H9 (cell line): ENCODE data around the gene OTOGL. TPM values are rescaled to one million over a fixed set of nuclear protein-coding genes. Genes with fewer than 3 reads are reported as not detected.

ENCODE experiments used
- DNase-seq: peaks from one replicate; pipeline ENCODE4 v3.0.0-alpha.2; 2017
- H2AFZ ChIP-seq: one replicate; pipeline ENCODE4 v1.6.1; 2013; ENCODE audit warnings: mild to moderate bottlenecking, low read length, control low read depth, moderate library complexity
- H2AK5ac ChIP-seq: 2 replicates; pipeline ENCODE4 v1.6.1; 2013; ENCODE audit warnings: low read length, control low read depth, mixed read lengths; ENCODE audit not compliant: insufficient read length
- H2BK120ac ChIP-seq: one replicate; pipeline ENCODE4 v1.6.1; 2013; ENCODE audit warnings: low read depth, mild to moderate bottlenecking, low read length, control low read depth, inconsistent platforms; ENCODE audit not compliant: poor library complexity, severe bottlenecking
- H2BK12ac ChIP-seq: 2 replicates; pipeline ENCODE4 v1.6.1; 2013; ENCODE audit warnings: low read length, control low read depth, mixed read lengths, low read depth; ENCODE audit not compliant: insufficient read length
- H2BK15ac ChIP-seq: 2 replicates; pipeline ENCODE4 v1.6.1; 2013; ENCODE audit warnings: low read depth, low read length, control low read depth
- H2BK20ac ChIP-seq: one replicate; pipeline ENCODE4 v1.6.1; 2013; ENCODE audit warnings: low read depth, mild to moderate bottlenecking, low read length, control low read depth, inconsistent platforms; ENCODE audit not compliant: poor library complexity, severe bottlenecking
- H2BK5ac ChIP-seq: 2 replicates; pipeline ENCODE4 v1.6.1; 2013; ENCODE audit warnings: low read length, control low read depth, mixed read lengths; ENCODE audit not compliant: insufficient read length
- H3K14ac ChIP-seq: 2 replicates; pipeline ENCODE4 v1.6.1; 2013; ENCODE audit warnings: low read length, control low read depth; ENCODE audit not compliant: insufficient read depth
- H3K18ac ChIP-seq: 2 replicates; pipeline ENCODE4 v1.6.1; 2013; ENCODE audit warnings: low read depth, mild to moderate bottlenecking, mixed read lengths, low read length, control low read depth; ENCODE audit not compliant: insufficient read length
- H3K23ac ChIP-seq: 2 replicates; pipeline ENCODE4 v1.6.1; 2013; ENCODE audit warnings: low read length, control low read depth, mixed read lengths, low read depth; ENCODE audit not compliant: insufficient read length
- H3K23me2 ChIP-seq: 2 replicates; pipeline ENCODE4 v1.6.1; 2013; ENCODE audit warnings: low read depth, mild to moderate bottlenecking, mixed read lengths, low read length, control low read depth; ENCODE audit not compliant: insufficient read length, poor library complexity, severe bottlenecking
- H3K27ac ChIP-seq: 2 replicates; pipeline ENCODE4 v1.5.1; 2013; ENCODE audit warnings: low read length, control low read depth, mixed read lengths, low read depth; ENCODE audit not compliant: insufficient read length
- H3K27me3 ChIP-seq: 2 replicates; pipeline ENCODE4 v1.6.1; 2013; ENCODE audit warnings: low read length, control low read depth, inconsistent platforms; ENCODE audit not compliant: insufficient read depth
- H3K4ac ChIP-seq: 2 replicates; pipeline ENCODE4 v1.6.1; 2013; ENCODE audit warnings: low read depth, mild to moderate bottlenecking, control low read depth, inconsistent platforms, low read length, moderate library complexity
- H3K4me1 ChIP-seq: 2 replicates; pipeline ENCODE4 v1.6.1; 2013; ENCODE audit warnings: low read length, control low read depth, inconsistent platforms; ENCODE audit not compliant: insufficient read depth
- H3K4me2 ChIP-seq: 2 replicates; pipeline ENCODE4 v1.6.1; 2013; ENCODE audit warnings: low read length, control low read depth, mixed read lengths; ENCODE audit not compliant: insufficient read length, insufficient read depth
- H3K56ac ChIP-seq: 2 replicates; pipeline ENCODE4 v1.6.1; 2013; ENCODE audit warnings: low read depth, mild to moderate bottlenecking, mixed read lengths, low read length, control low read depth; ENCODE audit not compliant: insufficient read length
- H3K79me1 ChIP-seq: 2 replicates; pipeline ENCODE4 v1.6.1; 2013; ENCODE audit warnings: low read depth, mild to moderate bottlenecking, moderate library complexity, low read length, control low read depth, inconsistent platforms; ENCODE audit not compliant: insufficient read depth, poor library complexity, severe bottlenecking
- H3K79me2 ChIP-seq: 2 replicates; pipeline ENCODE4 v1.6.1; 2013; ENCODE audit warnings: low read length, control low read depth, inconsistent platforms; ENCODE audit not compliant: insufficient read depth
- H3K9ac ChIP-seq: 2 replicates; pipeline ENCODE4 v1.6.1; 2013; ENCODE audit warnings: low read length, control low read depth, mixed read lengths; ENCODE audit not compliant: insufficient read length; ENCODE audit errors: extremely low read depth
- H3K9me3 ChIP-seq: one replicate; pipeline ENCODE4 v1.6.1; 2013; ENCODE audit warnings: low read depth, low read length, inconsistent platforms; ENCODE audit not compliant: control insufficient read depth
- H3T11ph ChIP-seq: one replicate; pipeline ENCODE4 v1.6.1; 2013; ENCODE audit warnings: mild to moderate bottlenecking, low read length, control low read depth, inconsistent platforms
- H4K20me1 ChIP-seq: one replicate; pipeline ENCODE4 v1.6.1; 2013; ENCODE audit not compliant: control insufficient read depth, insufficient read length, insufficient read depth
- H4K5ac ChIP-seq: 2 replicates; pipeline ENCODE4 v1.6.1; 2013; ENCODE audit warnings: low read depth, mild to moderate bottlenecking, mixed read lengths, low read length, control low read depth; ENCODE audit not compliant: insufficient read length
- H4K8ac ChIP-seq: replicated peaks from 2 replicates; pipeline ENCODE4 v1.6.1; 2013; ENCODE audit warnings: low read length, control low read depth, mixed read lengths, low read depth; ENCODE audit not compliant: insufficient read length
- H4K91ac ChIP-seq: 2 replicates; pipeline ENCODE4 v1.6.1; 2013; ENCODE audit warnings: low read depth, mild to moderate bottlenecking, moderate library complexity, mixed read lengths, low read length, control low read depth; ENCODE audit not compliant: insufficient read length
- H3K27ac Mint-ChIP-seq, 3 experiments: 2 replicates in 2 of 3; 3 replicates in 1 of 3; pipeline ENCODE4 v1.8.0; 2020 to 2021; ENCODE audit warnings: mixed read lengths in 3 of 3, mild to moderate bottlenecking in 1 of 3, moderate library complexity in 1 of 3
- H3K27me3 Mint-ChIP-seq: 2 replicates; pipeline ENCODE4 v1.8.0; 2021; ENCODE audit warnings: low read depth, mild to moderate bottlenecking, moderate library complexity, mixed read lengths
- H3K36me3 Mint-ChIP-seq, 3 experiments: 2 replicates in 2 of 3; 3 replicates in 1 of 3; pipeline ENCODE4 v1.8.0; 2020 to 2021; ENCODE audit warnings: low read depth in 3 of 3, mixed read lengths in 3 of 3; ENCODE audit not compliant: insufficient read depth in 1 of 3
- H3K4me1 Mint-ChIP-seq, 2 experiments: 2 replicates each; pipeline ENCODE4 v1.8.0; 2020; ENCODE audit warnings: mixed read lengths in 2 of 2
- H3K4me3 Mint-ChIP-seq, 2 experiments: 2 replicates in 1 of 2; 3 replicates in 1 of 2; pipeline ENCODE4 v1.8.0; 2020 to 2021; ENCODE audit warnings: mild to moderate bottlenecking in 2 of 2, mixed read lengths in 2 of 2, moderate library complexity in 1 of 2
- H3K9me3 Mint-ChIP-seq, 2 experiments: 2 replicates in 1 of 2; 3 replicates in 1 of 2; pipeline ENCODE4 v1.8.0; 2020; ENCODE audit warnings: mild to moderate bottlenecking in 2 of 2, mixed read lengths in 2 of 2, moderate library complexity in 1 of 2
- CTCF ChIP-seq: fragments of 200-600 bp; sonication (generic); conservative IDR thresholded peaks from 3 replicates; pipeline ENCODE4 v1.8.0; 2021; ENCODE audit warnings: antibody characterized with exemption, mild to moderate bottlenecking
- WGBS: extraction: QIAGEN DNeasy Blood & Tissue Kit; methylation state at CpG from one replicate; pipeline ENCODE4 v1.1.7; 2013; ENCODE audit warnings: missing lambda C conversion rate, low lambda C conversion rate, mixed read lengths; ENCODE audit not compliant: insufficient read length; ENCODE audit errors: extremely low coverage; 5-methylcytosine and 5-hydroxymethylcytosine counted together
- total RNA-seq: library from RNA; stranded (reverse); gene quantifications from 2 replicates; pipeline ENCODE4 v1.2.1, GENCODE V29; 2021

The OTOGL gene
- total RNA-seq, 1 experiment from 2014 or later = 0.11 TPM

- H3K79me2 ChIP-seq = no peaks in the 10 kb centered on the region
- no peak overlapping the region for H3K27ac ChIP-seq
- no peak overlapping the region for H2BK20ac ChIP-seq
- no peak overlapping the region for H3K9ac ChIP-seq
- Mint-ChIP-seq H3K9me3 (peaks cover 13 to 14% of the 10 kb centered on the region in 2 experiments; a peak in 3 of 5 replicates), H3K27me3 (no peaks in the 10 kb centered on the region), H3K4me3 (no peak overlapping the region), H3K36me3 (peaks cover 0 to 12% (median 0%) of the 10 kb centered on the region in 3 experiments; a peak in 2 of 7 replicates), H3K27ac (no peak overlapping the region), H3K4me1 (no peaks in the 10 kb centered on the region)
- H3T11ph ChIP-seq = no peak overlapping the region
- no peak overlapping the region for H4K91ac ChIP-seq
- no peak overlapping the region for H4K8ac ChIP-seq
- H2AK5ac ChIP-seq = no peak overlapping the region
- no CpG with 5 or more reads among the region's 4 CpGs for whole genome bisulfite sequencing
- H3K79me1 ChIP-seq = no peaks in the 10 kb centered on the region
- no peak overlapping the region for H2BK15ac ChIP-seq
- no peaks in the 10 kb centered on the region for H3K4me1 ChIP-seq
- no peak overlapping the region for H2BK5ac ChIP-seq
- no peaks in the 10 kb centered on the region for H3K23me2 ChIP-seq
- H3K27me3 ChIP-seq = no peaks in the 10 kb centered on the region
- H3K14ac ChIP-seq = no peak overlapping the region
- no peak overlapping the region for H4K5ac ChIP-seq
- H3K9me3 ChIP-seq = no peaks in the 10 kb centered on the region
- no peak overlapping the region for H2BK120ac ChIP-seq
- no peak overlapping the region for H3K23ac ChIP-seq
- H2BK12ac ChIP-seq = no peak overlapping the region
- H3K18ac ChIP-seq = no peak overlapping the region
- no peak overlapping the region for H3K4me2 ChIP-seq
- no peak for TF ChIP-seq CTCF
- no peaks in the 10 kb centered on the region for H4K20me1 ChIP-seq
- H2AFZ ChIP-seq = no peak overlapping the region
- no peak overlapping the region for H3K56ac ChIP-seq
- H3K4ac ChIP-seq = no peak overlapping the region
- no peak for DNase-seq
Measured at GRCh38 chr12:80277732-80278131, 178.4 kb downstream of the OTOGL start.
